ENCODE data around the gene E4F1. TPM values are rescaled to one million over a fixed set of nuclear protein-coding genes. Genes with fewer than 3 reads are reported as not detected.
"Not testable (repeated sequence)": the region's sequence is repeated elsewhere in the genome, so short reads cannot be mapped to it uniquely, and the experiment has no call there.

E4F1 gene
- total and polyA plus RNA-seq, 9 of the 15 experiments (the other 6 are each of a cell fraction or from before 2014, with no cell fraction given), result 0.48 to 94.9 (median 20.4) TPM

DNA sequence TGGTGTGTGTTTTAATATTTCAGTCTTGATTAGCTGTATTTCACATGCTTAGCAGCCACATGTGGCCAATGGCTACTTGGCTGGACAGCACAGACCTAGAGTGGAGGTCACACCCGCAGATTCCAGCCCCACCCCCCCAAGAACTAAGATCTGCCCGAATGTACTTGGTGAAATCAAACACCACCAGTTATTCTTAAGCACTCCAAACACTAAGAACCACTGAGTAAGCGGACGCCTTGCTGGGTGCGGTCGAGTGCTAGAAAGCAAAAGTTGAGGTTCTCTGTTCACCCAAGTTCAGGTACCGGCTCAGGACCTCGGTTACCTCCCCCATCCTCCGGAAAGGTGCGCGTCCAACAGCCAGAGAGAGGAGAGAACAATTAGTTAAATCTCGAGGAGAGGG lies 43.5 kb downstream of the E4F1 start:
- Histone ChIP-seq H3K4me2 (ENCODE audit: insufficient read depth, low read length) (peak overlapping the region; percentile 92), H3K4me3 (peak overlapping the region; percentile 79), H3K36me3 (ENCODE audit: control insufficient read depth, insufficient read depth, low read length) (peaks cover 49% of the 10 kb centered on the region), H4K20me1 (replicated peaks; ENCODE audit: control insufficient read depth, insufficient read depth, low read length) (peaks cover 27% of the 10 kb centered on the region), H3K27ac (ENCODE audit: extremely low read depth, low read depth, low read length) (peak overlapping the region; percentile 98), H3K9ac (ENCODE audit: insufficient read depth in 1 of 2, low read depth in 2 of 2, low read length in 2 of 2) (peak overlapping the region; percentile 88 to 100), H3K4me1 (replicated peaks in 1 of 2; ENCODE audit: control insufficient read depth in 2 of 2, insufficient read depth in 2 of 2, low read length in 2 of 2) (peaks cover 13 to 48% of the 10 kb centered on the region in 2 experiments; a peak in 4 of 5 replicates), H3K79me2 (ENCODE audit: control insufficient read depth, insufficient read depth, low read length) (peaks cover 85% of the 10 kb centered on the region)
- POLR2A ChIA-PET, result interaction anchor here (1.6 to 1.7 kb wide), 2 partner anchors 10 to 15 kb away, joined by 8 read pairs; partner anchors contain the start of gene ECI1
- intact Hi-C loops (cut with micrococcal nuclease), result loop anchor here (5.0 kb wide), 1 partner anchor 245 kb away; no protein-coding TSS in a partner anchor
- DNase-seq (ENCODE audit: extremely low read depth in 1 of 4, low spot score in 3 of 4) (peak in 1 of 4 experiments; percentile 53), FAIRE-seq (peak; percentile 72)
- BruUV-seq (replicated peaks); H3K9me3 ChIP-seq (replicated peaks; ENCODE audit: control insufficient read depth, insufficient read depth, low read depth, low read length); H3K27me3 ChIP-seq (ENCODE audit: control insufficient read depth in 2 of 2, insufficient read depth in 2 of 2, low read length in 2 of 2); H3K9me1 ChIP-seq (ENCODE audit: control insufficient read depth, insufficient read depth, low read length); ATAC-seq; H2AFZ ChIP-seq (ENCODE audit: low read depth, low read length); CTCF ChIA-PET (ENCODE audit: low intra/inter-chr PET ratio); in situ Hi-C loops (cut with MboI): not testable (repeated sequence)
- TF ChIP-seq, protein P1, sequence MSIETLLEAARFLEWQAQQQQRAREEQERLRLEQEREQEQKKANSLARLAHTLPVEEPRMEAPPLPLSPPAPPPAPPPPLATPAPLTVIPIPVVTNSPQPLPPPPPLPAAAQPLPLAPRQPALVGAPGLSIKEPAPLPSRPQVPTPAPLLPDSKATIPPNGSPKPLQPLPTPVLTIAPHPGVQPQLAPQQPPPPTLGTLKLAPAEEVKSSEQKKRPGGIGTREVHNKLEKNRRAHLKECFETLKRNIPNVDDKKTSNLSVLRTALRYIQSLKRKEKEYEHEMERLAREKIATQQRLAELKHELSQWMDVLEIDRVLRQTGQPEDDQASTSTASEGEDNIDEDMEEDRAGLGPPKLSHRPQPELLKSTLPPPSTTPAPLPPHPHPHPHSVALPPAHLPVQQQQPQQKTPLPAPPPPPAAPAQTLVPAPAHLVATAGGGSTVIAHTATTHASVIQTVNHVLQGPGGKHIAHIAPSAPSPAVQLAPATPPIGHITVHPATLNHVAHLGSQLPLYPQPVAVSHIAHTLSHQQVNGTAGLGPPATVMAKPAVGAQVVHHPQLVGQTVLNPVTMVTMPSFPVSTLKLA (conservative IDR thresholded peaks at IDR 0.05), result peak in 1 of 2 experiments; percentile 45; a peak in 1 of 4 replicates
- TF ChIP-seq SIN3A (IDR thresholded peaks at IDR 0.05; ENCODE audit: borderline replicate concordance in 2 of 2, control insufficient read depth in 1 of 2, low read depth in 2 of 2, low read length in 2 of 2) (0 out of 4 replicates have a peak, but pooled peaks have one; percentile 40 to 62), KAT7 (CRISPR knock-in tag; IDR thresholded peaks at IDR 0.05; ENCODE audit: borderline replicate concordance) (0 out of 2 replicates have a peak, but pooled peaks have one; percentile 12), TAF1 (IDR thresholded peaks at IDR 0.05; ENCODE audit: control insufficient read depth, extremely low read depth, insufficient read depth, low read length, severe bottlenecking) (peak; percentile 7), SAP30 (IDR thresholded peaks at IDR 0.05; ENCODE audit: borderline replicate concordance, insufficient read depth, low read depth, low read length, poor library complexity, severe bottlenecking) (peak; percentile 34)
- TF ChIP-seq, protein P2, sequence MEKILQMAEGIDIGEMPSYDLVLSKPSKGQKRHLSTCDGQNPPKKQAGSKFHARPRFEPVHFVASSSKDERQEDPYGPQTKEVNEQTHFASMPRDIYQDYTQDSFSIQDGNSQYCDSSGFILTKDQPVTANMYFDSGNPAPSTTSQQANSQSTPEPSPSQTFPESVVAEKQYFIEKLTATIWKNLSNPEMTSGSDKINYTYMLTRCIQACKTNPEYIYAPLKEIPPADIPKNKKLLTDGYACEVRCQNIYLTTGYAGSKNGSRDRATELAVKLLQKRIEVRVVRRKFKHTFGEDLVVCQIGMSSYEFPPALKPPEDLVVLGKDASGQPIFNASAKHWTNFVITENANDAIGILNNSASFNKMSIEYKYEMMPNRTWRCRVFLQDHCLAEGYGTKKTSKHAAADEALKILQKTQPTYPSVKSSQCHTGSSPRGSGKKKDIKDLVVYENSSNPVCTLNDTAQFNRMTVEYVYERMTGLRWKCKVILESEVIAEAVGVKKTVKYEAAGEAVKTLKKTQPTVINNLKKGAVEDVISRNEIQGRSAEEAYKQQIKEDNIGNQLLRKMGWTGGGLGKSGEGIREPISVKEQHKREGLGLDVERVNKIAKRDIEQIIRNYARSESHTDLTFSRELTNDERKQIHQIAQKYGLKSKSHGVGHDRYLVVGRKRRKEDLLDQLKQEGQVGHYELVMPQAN (IDR thresholded peaks at IDR 0.05; ENCODE audit: borderline replicate concordance), result 0 out of 2 replicates have a peak, but pooled peaks have one; percentile 24
- WGBS (ENCODE audit: insufficient coverage, low coverage, missing lambda C conversion rate), result 3% methylated on average over 6 of the region's 12 CpGs

All from K562 (cell line).